GM11168 (cell line): Measurements from ENCODE around the gene MIA.
"Not testable (repeated sequence)": the region's sequence is repeated elsewhere in the genome, so short reads cannot be mapped to it uniquely, and the experiment has no call there.

Experiments
- in situ Hi-C: fragments of 300-500 bp; cut with MboI; formaldehyde crosslinking; loops from one replicate; pipeline ENCODE4 v1.12.0; 2022; ENCODE audit warnings: low sequenced_read_pairs; ENCODE audit not compliant: unreplicated experiment

Gene MIA

DNA sequence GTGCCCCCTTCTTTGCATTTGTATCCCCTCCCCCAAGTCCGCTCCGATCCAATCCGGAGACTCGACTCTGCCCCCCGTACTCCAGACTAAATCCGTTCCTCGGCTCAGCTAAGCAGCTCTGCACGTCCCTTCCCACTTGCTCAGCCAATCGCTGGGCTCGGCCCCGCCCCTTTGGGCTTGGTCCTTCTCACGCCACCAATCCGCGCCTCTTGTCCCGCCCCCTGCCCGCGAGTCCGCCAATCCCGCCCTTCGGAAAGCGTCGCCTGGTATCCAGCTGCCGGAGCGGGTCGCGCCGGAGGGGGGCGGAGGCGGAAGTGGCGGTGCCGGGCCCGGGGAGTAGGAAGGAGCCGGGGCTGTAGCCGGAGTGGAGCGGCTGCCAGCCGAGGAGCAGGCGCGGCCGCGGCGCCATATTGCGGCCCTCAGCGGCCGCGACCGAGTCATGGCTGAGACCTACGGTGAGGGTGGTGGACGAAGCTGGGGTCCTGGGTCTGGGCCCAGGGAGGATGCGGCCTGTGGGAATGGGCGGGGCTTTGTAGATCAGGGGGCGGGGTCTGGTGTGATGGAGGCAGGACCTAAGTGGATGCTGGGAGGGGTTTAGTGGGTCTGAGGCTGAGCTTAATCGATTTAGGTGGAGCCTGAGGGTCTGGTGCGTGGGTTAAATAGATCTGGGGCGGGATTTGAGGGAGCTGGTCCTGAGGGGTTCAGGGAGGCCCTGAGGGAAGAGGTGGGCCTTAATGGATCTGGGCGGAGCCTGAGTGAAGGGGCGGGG lies 2.8 kb downstream of the MIA start, which contains the start of gene RAB4B:
Gene RAB4B, plus strand, starts transcription at position 311 of the 769 bp plus-strand sequence. Its CDS starts 129 bp downstream, at position 440.
- in situ Hi-C loops: no loop called here

GRCh38 chr19:40778706-40779284 lies 3.5 kb downstream of the MIA start:
- in situ Hi-C loops: no loop called here

DNA sequence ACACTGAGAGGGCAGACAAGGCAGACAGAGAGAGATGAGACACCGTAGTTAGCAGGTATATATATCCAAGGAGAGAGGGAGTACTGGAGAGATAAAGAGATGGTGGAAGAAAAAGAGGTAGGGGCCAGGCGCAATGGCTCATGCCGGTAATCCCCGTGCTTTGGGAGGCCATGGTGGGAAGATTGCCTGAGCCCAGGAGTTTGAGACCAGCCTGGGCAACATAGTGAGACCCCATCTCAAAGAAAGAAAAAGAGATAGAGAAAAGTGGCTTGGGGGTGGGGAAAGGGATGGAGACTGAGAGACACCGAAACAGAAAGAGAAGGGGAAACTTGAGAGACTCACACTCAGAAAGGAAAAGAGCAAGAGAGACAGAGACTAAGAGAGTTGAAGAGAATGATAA lies 5.3 kb downstream of the MIA start:
- in situ Hi-C loops: no loop called here

DNA sequence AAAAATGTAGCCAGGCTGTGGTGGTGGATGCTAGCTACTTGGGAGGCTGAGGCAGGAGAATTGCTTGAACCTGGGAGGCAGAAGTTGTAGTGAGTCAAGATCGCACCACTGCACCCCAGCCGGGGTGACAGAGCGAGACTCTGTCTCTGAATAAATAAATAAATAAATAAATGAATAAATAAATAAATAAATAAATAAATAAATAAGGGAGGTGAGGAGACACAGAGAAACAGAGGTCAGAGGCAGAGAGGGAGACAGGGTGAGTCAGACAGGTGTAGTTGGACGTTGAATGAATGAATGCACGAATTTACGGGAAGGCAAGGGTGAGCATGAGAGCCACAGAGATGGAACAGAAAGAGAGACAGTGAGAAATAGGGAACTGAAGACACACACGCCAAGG lies 5.8 kb downstream of the MIA start:
- in situ Hi-C loops: no loop called here

GRCh38 chr19:40783711-40784110 lies 8.4 kb downstream of the MIA start:
- in situ Hi-C loops: no loop called here

DNA sequence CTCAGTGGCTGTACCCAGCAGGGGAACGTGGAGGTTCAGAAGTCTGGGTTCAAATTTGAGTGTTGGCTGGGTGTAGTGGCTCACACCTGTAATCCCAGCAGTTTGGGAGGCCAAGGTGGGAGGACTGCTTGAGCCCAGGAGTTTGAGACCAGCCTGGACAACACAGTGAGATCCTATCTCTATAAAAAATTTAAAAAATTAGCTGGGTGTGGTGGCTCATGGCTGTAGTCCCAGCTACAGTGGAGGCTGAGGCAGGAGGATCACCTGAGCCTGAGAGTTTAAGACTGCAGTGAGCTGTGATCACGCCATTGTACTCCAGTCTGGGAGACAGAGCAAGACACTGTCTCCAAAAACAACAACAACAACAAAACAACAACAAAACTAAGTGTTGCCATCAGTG lies 8.8 kb downstream of the MIA start:
- in situ Hi-C loops: not testable (repeated sequence)

DNA sequence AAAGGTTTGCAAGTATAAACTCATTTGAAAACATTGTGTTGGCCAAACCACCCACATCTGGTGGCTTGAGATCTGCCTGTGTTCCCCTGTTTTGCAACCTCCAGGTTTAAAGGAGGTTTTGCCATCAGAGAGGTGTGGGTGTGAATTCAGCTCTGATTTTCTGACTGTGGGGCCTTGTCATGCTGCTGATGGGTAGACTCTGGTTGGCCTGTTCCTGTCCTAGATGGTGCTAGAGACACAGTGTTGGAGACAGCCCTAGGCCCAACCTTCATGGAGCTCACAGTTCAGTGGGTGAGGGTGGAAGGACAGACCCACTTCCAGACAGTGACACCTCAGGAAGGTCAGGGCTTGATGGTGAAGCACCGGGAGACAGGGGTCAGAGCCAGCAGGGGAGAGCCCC lies 10.2 kb downstream of the MIA start:
- in situ Hi-C loops: no loop called here

DNA sequence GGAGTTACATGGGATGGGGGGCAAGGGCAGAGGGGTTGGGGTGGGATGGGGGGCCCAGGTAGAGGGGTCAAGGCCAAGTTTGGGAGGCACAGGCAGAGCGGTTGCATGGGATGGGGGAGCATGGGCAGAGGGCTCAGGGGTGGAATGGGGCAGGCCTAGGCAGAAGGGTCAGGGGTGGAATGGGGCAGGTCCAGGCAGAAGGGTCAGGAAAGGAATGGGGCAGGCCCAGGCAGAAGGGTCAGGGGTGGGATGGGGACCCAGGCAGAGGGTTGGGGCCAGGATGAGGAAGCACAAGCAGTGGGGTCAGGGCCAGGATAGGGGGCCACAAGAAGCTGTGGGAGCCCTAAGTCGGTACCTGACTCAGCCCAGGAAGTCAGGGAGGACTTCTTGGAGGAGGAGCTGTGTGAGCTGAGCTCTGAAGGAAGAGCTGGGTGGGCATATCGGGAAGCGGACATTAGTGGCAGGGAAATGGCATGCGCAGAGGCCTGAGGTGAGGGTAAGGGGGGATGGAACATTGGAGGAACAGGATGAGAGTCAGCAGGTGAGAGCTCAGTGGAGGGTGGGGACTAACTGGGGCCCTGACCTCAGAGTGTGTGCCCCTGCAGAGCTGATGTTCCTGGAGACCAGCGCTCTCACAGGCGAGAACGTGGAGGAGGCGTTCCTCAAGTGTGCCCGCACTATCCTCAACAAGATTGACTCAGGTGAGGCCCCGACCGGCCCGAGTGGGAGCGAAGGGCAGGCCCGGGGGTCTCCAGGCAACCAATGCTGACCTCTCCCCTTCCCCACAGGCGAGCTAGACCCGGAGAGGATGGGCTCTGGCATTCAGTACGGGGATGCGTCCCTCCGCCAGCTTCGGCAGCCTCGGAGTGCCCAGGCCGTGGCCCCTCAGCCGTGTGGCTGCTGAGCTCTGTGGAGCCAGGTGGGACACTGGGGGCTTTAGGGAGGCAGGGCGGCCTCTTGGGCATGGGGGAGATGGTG lies 11.0 kb downstream of the MIA start:
- in situ Hi-C loops: no loop called here

DNA sequence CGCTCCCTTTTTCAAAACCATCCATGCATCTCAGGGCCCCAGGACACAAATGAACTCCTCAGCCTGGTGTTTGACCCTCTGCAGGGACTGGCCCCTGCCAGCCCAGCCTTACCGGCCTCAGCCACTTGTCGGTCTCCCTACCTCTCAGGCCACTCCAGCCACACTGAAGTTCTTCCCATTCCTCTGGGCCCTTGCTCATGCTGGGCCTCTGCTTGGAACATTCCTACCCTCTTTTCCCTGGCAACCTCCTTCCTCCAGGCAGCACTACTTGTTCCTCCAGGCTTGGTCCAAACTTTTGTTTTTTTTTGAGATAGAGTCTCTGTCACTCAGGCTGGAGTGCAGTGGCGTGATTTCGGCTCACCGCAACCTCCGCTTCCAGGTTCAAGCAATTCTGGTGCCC lies 16.0 kb downstream of the MIA start:
- in situ Hi-C loops: no loop called here

GRCh38 chr19:40791996-40792395 lies 16.7 kb downstream of the MIA start:
- in situ Hi-C loops: no loop called here

DNA sequence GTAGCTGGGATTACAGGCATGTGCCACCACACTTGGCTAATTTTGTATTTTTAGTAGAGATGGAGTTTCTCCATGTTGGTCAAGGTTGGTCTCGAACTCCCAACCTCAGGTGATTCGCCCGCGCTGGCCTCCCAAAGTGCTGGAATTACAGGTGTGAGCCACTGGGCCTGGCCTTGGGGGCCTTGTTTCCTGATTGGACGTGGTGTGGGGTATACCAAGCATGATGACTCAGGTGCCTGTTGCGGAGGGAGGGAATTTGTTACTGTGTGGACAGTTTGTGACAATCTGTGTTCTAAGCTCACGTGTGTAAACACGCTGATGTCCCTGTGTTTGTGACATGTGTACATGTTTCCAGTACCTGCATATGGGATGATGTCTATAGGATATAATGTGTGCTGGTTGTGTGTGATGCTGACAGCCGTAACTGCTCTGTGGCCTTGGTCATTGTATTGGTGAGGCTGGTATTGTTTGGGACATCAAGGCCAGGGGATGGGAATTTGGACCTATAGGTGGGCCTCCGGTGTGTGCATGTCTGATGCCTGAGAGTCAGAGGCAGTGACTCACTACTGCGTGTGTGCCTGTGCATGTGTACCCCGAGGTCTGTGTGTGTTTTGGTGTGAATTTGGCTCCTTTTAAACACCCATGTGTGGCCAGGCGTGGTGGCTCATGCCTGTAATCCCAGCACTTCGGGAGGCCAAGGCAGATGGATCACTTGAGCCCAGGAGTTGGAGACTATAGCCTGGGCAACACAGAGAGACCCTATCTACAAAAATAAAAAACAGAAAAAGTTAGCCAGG lies 22.0 kb downstream of the MIA start:
- in situ Hi-C loops: no loop called here

DNA sequence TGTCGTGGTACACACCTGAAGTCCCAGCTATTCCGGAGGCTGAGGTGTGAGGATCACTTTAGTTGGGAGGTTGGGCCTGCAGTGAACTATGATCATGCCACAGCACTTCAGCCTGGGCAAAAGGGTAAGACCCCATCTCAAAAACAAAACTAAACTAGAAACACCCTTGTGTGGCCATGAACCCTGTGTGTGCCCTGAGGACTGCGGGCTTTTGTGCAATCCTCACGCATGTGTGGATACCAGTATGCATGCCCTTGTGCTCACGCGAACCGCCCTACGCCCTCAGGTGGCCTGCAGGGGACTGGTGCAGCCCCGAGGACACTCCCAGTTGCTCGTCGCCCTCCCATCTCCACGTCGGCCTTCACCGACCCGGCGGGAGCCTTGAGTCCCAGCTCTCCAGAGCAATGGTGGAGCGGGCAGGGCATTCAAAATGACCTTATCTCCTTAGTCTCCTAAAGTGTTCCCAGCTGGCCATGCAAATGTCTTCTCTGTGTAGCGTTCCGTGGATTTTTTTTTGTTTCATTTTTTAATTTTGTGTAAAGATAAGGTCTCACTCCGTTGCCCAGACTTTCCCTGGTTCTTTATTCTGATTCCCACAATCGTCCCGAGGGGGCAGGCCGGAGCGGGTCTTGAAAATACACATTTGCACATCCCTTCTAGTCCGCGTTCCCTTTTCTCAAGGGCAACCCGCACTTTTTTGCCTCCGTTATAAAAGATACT lies 22.8 kb downstream of the MIA start:
- in situ Hi-C loops: no loop called here

- in situ Hi-C loops: no loop called here
Observed at GRCh38 chr19:40798683-40799557, 23.6 kb downstream of the MIA start, which contains the start of gene EGLN2. Gene EGLN2 (plus strand): TSS chr19:40799191. CDS start chr19:40800573, 1,382 bp downstream.

- in situ Hi-C loops: no loop called here
Observed at GRCh38 chr19:40799558-40800338, 24.4 kb downstream of the MIA start.

DNA sequence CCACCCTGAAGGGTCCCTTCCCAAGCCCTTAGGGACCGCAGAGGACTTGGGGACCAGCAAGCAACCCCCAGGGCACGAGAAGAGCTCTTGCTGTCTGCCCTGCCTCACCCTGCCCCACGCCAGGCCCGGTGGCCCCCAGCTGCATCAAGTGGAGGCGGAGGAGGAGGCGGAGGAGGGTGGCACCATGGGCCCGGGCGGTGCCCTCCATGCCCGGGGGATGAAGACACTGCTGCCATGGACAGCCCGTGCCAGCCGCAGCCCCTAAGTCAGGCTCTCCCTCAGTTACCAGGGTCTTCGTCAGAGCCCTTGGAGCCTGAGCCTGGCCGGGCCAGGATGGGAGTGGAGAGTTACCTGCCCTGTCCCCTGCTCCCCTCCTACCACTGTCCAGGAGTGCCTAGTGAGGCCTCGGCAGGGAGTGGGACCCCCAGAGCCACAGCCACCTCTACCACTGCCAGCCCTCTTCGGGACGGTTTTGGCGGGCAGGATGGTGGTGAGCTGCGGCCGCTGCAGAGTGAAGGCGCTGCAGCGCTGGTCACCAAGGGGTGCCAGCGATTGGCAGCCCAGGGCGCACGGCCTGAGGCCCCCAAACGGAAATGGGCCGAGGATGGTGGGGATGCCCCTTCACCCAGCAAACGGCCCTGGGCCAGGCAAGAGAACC lies 25.1 kb downstream of the MIA start:
- in situ Hi-C loops: no loop called here

GRCh38 chr19:40800997-40801377 lies 25.7 kb downstream of the MIA start:
- in situ Hi-C loops: no loop called here
